ENCODE data around the gene MORC3. TPM values are rescaled to one million over a fixed set of nuclear protein-coding genes. Genes with fewer than 3 reads are reported as not detected.

MORC3 gene
- total and polyA plus RNA-seq, 2 of the 4 experiments (the other 2 are of a cell fraction) = 14.0 to 23.5 TPM

DNA sequence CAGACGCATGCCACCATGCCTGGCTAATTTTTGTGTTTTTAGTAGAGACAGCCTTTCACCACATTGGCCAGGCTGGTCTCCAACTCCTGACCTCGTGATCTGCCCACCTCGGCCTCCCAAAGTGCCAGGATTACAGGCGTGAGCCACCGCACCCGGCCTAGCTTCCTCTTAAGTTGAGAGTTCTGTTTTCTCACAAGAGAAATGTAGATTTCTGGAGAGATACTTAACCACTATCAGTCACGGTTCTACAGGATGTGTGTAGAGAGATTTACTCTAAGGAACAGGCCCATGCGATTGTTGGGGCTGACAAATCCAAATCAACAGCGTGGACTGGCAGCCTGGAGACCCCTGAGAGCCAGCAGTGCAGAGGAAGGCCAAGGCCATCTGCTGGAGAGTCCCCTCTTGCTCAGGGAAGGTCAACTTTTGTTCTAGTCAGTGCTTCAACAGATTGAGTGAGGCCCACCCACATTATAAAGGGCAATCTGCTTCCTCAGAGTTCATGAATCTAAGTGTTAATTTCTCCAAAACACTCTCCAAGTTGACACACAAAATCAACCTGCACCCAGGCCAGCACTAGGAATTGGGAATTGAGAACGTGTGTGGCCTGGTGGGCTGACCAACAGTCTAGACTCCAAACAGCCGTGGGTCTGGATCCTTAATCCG is 103.9 kb downstream of the MORC3 start:
- Histone ChIP-seq H2AK5ac (ENCODE audit: low read depth, low read length) (no peak overlapping the region), H3K9me1 (ENCODE audit: insufficient read depth, low read length) (peaks cover 3% of the 10 kb centered on the region; the same call in 1 of the 2 replicates), H2BK5ac (ENCODE audit: low read depth, low read length, poor library complexity, severe bottlenecking) (no peak overlapping the region), H2AFZ (replicated peaks; ENCODE audit: low read length, poor library complexity) (no peak overlapping the region), H2AK9ac (replicated peaks; ENCODE audit: low read depth, low read length, poor library complexity) (no peak overlapping the region), H3K27ac (ENCODE audit: insufficient read depth, low read length) (no peak overlapping the region), H4K5ac (ENCODE audit: low read depth, low read length) (no peak overlapping the region), H3K27me3 (ENCODE audit: control insufficient read depth, insufficient read depth, low read length) (no peaks in the 10 kb centered on the region), H4K8ac (ENCODE audit: low read depth in 2 of 2, low read length in 2 of 2) (no peak overlapping the region), H3K4me2 (ENCODE audit: low read depth, low read length) (no peak overlapping the region), H3K79me1 (ENCODE audit: low read depth in 1 of 2, low read length in 2 of 2) (no peaks in the 10 kb centered on the region; a peak in 1 of 4 replicates), H3K14ac (replicated peaks; ENCODE audit: low read depth, low read length) (no peak overlapping the region), H2BK15ac (ENCODE audit: low read depth, low read length) (no peak overlapping the region), H2BK20ac (ENCODE audit: low read depth, low read length) (no peak overlapping the region), H4K20me1 (ENCODE audit: insufficient read depth, low read length) (no peaks in the 10 kb centered on the region), H3K56ac (ENCODE audit: extremely low read depth, insufficient read depth, low read length) (no peak overlapping the region), H3K4ac (ENCODE audit: low read depth, low read length) (no peak overlapping the region), H3K18ac (ENCODE audit: low read depth, low read length) (no peak overlapping the region), H3K9ac (ENCODE audit: low read depth, low read length) (no peak overlapping the region), H3K9me3 (ENCODE audit: control insufficient read depth, insufficient read depth, low read length) (no peaks in the 10 kb centered on the region), H3K23ac (ENCODE audit: low read depth, low read length) (no peak overlapping the region), H4K91ac (ENCODE audit: insufficient read depth, low read depth, low read length) (no peak overlapping the region), H3K4me3 (ENCODE audit: insufficient read depth, low read depth, low read length) (no peak overlapping the region), H2BK120ac (ENCODE audit: low read depth, low read length) (no peak overlapping the region), H3K36me3 (ENCODE audit: control insufficient read depth, insufficient read depth, low read length) (no peaks in the 10 kb centered on the region), H3K4me1 (ENCODE audit: control insufficient read depth, insufficient read depth, low read length) (peaks cover 5% of the 10 kb centered on the region)
- CTCF ChIA-PET = interaction anchor here (1.2 kb wide), 1 partner anchor 494 kb away, joined by 3 read pairs; no protein-coding TSS in a partner anchor
- POLR2A ChIA-PET (ENCODE audit: unreplicated experiment) = no interaction called here
- in situ Hi-C loops (cut with MboI; ENCODE audit: low sequenced_read_pairs) = loop anchor here (5.0 kb wide), 1 partner anchor 503 kb away; no protein-coding TSS in a partner anchor
- ATAC-seq (ENCODE audit: low read depth) (no peak), DNase-seq (no peak)
- no TSS peak for BruUV-seq (replicated peaks)
- 100% methylated on average over 2 of the region's 12 CpGs; no CpG with 5 or more reads in 1 of the 2 experiments for WGBS, 2 experiments (ENCODE audit: extremely low coverage in 2 of 2, insufficient read length in 1 of 2)
- TF ChIP-seq, protein P1, sequence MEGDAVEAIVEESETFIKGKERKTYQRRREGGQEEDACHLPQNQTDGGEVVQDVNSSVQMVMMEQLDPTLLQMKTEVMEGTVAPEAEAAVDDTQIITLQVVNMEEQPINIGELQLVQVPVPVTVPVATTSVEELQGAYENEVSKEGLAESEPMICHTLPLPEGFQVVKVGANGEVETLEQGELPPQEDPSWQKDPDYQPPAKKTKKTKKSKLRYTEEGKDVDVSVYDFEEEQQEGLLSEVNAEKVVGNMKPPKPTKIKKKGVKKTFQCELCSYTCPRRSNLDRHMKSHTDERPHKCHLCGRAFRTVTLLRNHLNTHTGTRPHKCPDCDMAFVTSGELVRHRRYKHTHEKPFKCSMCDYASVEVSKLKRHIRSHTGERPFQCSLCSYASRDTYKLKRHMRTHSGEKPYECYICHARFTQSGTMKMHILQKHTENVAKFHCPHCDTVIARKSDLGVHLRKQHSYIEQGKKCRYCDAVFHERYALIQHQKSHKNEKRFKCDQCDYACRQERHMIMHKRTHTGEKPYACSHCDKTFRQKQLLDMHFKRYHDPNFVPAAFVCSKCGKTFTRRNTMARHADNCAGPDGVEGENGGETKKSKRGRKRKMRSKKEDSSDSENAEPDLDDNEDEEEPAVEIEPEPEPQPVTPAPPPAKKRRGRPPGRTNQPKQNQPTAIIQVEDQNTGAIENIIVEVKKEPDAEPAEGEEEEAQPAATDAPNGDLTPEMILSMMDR (conservative IDR thresholded peaks at IDR 0.05; ENCODE audit: low read depth, low read length) = no peak
- no peak for TF ChIP-seq RFX5 (IDR thresholded peaks at IDR 0.05; ENCODE audit: low read depth, low read length)
- TF ChIP-seq SMC3 (IDR thresholded peaks at IDR 0.05; ENCODE audit: low read depth, low read length) = no peak
- no peak for TF ChIP-seq CHD1 (IDR thresholded peaks at IDR 0.05; ENCODE audit: low read depth, low read length)
- no peak for TF ChIP-seq MXI1 (IDR thresholded peaks at IDR 0.05; ENCODE audit: borderline replicate concordance, low read depth, low read length)
- no peak for TF ChIP-seq RCOR1 (IDR thresholded peaks at IDR 0.05; ENCODE audit: insufficient replicate concordance, low read length)
- no peak for TF ChIP-seq RAD21 (IDR thresholded peaks at IDR 0.05; ENCODE audit: low read length)
- TF ChIP-seq BHLHE40 (IDR thresholded peaks at IDR 0.05; ENCODE audit: low read depth, low read length) = no peak
- TF ChIP-seq, protein P2, sequence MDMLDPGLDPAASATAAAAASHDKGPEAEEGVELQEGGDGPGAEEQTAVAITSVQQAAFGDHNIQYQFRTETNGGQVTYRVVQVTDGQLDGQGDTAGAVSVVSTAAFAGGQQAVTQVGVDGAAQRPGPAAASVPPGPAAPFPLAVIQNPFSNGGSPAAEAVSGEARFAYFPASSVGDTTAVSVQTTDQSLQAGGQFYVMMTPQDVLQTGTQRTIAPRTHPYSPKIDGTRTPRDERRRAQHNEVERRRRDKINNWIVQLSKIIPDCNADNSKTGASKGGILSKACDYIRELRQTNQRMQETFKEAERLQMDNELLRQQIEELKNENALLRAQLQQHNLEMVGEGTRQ (IDR thresholded peaks at IDR 0.05; ENCODE audit: low read depth, low read length) = no peak
- TF ChIP-seq, protein P3, sequence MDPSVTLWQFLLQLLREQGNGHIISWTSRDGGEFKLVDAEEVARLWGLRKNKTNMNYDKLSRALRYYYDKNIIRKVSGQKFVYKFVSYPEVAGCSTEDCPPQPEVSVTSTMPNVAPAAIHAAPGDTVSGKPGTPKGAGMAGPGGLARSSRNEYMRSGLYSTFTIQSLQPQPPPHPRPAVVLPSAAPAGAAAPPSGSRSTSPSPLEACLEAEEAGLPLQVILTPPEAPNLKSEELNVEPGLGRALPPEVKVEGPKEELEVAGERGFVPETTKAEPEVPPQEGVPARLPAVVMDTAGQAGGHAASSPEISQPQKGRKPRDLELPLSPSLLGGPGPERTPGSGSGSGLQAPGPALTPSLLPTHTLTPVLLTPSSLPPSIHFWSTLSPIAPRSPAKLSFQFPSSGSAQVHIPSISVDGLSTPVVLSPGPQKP (IDR thresholded peaks at IDR 0.05; ENCODE audit: borderline replicate concordance, low read depth, low read length) = no peak
- TF ChIP-seq FOS (IDR thresholded peaks at IDR 0.05; ENCODE audit: low read depth, low read length) = no peak
- no peak for TF ChIP-seq MAFK (IDR thresholded peaks at IDR 0.05; ENCODE audit: low read depth, low read length)
- no peak for TF ChIP-seq MAZ (IDR thresholded peaks at IDR 0.05; ENCODE audit: borderline replicate concordance, low read depth, low read length)
- intact Hi-C loops (cut with micrococcal nuclease) = no loop called here
- dilution Hi-C loops (cut with HindIII; ENCODE audit: low sequenced_read_pairs, unreplicated experiment) = no loop called here

Measured in IMR-90 (cell line).